H4 (cell line): ENCODE data around the gene EFL1. TPM values are rescaled to one million over a fixed set of nuclear protein-coding genes. Genes with fewer than 3 reads are reported as not detected.
A peak's percentile ranks its signal among the peaks of the same experiment; 100 is the strongest.

Experiments
- DNase-seq: peaks from one replicate; pipeline ENCODE4 v3.0.0-alpha.2; 2015; ENCODE audit warnings: low spot score
- total RNA-seq: library from RNA; depleted of rRNA; stranded (reverse); fragments of >200 nt; shearing (Covaris generic); gene quantifications from 2 replicates; pipeline ENCODE4 v1.2.3, GENCODE V29; 2014; rRNA removed

Gene EFL1
- total RNA-seq, 1 experiment from 2014 or later = 10.5 TPM

GRCh38 chr15:82081914-82082762 is 180.4 kb downstream of the EFL1 start:
- peak; percentile 94 for DNase-seq

DNA sequence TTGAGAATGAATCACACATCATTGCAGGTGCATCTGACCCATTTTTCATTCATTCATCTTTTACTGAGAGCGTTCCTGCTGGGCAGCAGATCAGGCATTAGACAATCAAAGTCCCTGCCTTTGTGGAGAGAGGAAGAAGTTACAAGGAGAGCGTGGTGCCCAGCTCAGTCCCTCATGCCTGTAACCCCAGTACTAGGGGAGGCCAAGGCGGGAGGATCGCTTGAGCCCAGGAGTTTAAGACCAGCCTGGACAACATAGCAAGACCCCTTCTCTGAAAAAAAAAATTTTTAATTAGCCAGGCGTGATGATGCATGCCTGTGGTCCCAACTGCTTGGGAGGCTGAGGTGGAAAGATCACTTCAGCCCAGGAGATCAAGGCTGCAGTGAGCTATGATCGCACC is 181.8 kb downstream of the EFL1 start:
- no peak for DNase-seq

Other genes with a start within 250 kb of the EFL1 start
- gene MEX3B, start 216.7 kb downstream of the EFL1 start, total RNA-seq = 2.2 and 4.3 TPM in 2 replicates
- 0.58 and 0.68 TPM in 2 replicates for gene SAXO2, start 84 bp upstream of the EFL1 start, total RNA-seq
- 0.56 TPM in 1 of 2 replicates, not detected in the other for gene GOLGA6L10, start 86.7 kb upstream of the EFL1 start, total RNA-seq
- gene GOLGA6L9, start 167.1 kb upstream of the EFL1 start, total RNA-seq = 0.37 and 0.75 TPM in 2 replicates